HG02885 (cell line): ENCODE results near the gene SELENOT.
A peak's percentile ranks its signal among the peaks of the same experiment; 100 is the strongest.
"Not testable (repeated sequence)": the region's sequence is repeated elsewhere in the genome, so short reads cannot be mapped to it uniquely, and the experiment has no call there.

Experiments used
- ATAC-seq: cut with Tn5 transposase; IDR thresholded peaks from one replicate; pipeline ENCODE4 v1.9.1; 2021; ENCODE audit warnings: mild to moderate bottlenecking; ENCODE audit not compliant: unreplicated experiment, poor library complexity

SELENOT gene

DNA sequence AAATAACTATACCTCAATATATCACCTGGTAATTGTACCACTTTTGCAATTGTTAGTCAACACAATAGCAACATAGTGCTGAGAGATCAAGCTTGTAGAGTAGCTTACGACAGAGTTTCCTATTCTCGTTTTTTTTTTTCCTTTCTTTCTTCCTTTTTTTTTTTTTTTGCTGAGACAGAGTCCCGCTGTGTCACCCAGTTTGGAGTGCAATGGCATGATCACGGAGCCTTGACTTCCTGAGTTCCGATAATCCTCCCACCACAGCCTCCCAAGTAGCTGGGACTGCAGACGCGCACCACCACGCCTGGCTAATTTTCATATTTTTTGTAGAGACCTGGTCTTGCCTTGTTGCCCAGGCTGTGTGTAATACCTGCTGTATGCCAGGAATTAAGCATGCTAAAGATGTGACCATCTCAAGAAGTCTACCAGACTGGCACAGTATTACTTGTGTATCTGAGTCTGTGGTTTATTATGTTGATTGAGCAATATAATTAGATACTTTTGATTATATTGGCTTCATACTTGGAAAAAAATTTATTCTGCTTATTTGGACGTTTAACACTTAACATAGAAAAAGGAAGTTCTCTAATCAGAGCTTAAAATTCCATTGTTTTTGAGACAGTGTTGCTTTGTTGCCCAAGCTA lies 3.0 kb downstream of the SELENOT start:
- ATAC-seq = no peak

DNA sequence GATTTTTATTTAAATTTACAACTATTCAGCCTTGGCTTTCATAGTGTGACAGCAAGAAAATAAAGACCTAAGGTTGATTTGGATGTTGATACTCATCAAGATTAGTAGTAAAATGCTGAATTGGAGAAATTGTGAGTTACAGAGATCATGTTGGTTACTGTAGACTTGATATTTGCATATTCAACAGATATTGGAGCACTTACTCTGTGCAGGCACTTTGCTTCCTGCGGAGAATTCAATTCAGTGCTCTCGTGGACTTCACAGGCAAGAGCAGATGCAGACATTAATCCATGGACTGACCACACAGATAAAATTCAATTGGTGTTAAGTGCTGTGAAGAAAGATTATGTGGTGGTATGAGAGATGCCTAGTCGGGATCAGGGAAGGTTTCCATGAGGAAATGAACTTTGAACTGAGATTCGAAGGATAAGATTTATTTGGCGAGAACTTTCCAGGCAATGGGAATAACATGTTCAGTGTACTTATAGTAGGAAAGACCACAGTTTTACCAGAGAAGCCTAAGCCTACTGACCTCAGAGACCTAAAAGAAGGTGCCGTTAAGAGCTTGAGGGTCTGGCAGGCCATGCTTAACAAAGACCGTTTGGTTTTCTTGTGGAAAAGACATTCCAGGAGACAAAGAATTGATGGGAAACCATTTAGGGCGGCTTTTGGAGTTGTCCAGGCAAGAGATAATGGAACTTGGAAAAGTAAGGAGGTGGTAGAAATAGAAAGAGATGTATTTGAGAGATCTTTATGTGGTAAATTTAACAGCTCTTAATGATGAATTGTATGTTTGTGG lies 4.3 kb downstream of the SELENOT start:
- ATAC-seq = no peak

DNA sequence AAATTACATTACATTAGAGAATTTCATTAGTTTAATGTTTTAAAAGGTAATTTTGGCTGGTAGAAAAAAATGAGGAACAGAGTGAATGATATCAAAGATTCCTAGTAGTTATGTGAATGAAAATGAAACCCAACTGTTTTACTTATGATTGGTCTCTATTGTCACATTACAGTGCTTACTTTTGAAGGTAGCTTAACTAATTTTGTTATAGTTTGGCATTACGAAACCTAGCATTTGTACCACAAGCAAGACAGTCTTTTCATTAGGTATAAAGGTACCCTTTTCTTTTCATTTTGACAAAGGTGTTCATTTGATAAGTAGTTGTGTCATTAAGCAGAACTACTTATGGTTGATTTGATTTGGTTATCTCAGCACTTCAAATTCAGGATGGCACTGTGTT lies 6.9 kb downstream of the SELENOT start:
- ATAC-seq = no peak

DNA sequence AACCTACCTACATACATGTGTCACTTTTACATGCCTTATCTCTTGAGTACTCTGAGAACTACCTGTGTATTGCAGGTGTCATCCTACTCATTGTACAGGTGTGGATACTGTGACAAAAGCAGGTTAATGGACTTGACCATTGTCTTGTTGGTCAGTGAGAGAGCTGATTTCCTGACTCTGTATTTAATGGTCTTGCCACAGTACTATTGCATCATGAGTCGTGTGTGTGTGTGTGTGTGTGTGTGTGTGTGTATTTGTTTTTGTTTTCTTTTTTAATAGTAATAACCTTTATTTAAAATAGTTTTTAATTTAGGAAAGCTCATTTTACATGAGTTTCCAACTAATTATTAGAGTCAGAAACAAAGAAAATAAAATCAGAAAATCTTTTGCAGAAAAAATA lies 7.7 kb downstream of the SELENOT start:
- no peak for ATAC-seq

DNA sequence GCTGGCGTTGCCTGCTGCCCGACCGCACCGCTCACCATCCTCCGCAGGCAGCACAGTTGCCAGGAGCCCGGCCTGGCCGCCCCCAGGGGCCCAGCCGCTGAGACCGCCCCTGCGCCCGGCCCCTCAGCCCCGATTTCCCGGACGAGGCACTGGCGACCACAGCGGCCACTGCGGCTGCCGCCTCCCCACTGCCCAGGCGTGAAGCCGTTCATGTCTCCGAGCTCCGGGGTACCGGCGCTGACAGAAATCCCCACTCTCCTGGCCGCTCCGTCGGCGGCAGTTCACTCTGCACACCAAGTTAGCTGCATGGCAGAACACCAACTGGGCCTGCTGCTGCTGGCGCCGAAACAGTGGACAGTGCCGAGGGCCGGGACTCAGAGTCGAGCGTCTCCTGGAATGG lies 8.5 kb downstream of the SELENOT start:
- no peak for ATAC-seq

DNA sequence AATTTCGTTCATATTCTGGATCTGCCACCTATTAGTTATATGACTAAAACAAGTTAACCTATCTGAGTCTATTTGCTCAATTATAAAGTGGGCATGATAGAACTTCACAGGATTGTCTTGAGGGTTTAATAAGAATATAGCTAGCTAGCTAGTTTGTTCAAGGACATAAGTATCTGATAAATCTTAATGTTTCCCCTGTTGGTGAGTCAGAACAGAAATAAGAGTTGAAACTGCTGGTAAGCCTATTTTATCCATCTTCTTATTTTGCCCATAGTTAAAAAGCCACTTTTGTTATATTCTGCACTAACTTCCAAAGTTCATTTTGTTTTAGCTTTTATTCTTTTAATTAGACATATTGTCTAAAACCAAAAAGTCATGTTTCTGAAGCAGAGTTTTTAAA lies 9.4 kb downstream of the SELENOT start:
- no peak for ATAC-seq

DNA sequence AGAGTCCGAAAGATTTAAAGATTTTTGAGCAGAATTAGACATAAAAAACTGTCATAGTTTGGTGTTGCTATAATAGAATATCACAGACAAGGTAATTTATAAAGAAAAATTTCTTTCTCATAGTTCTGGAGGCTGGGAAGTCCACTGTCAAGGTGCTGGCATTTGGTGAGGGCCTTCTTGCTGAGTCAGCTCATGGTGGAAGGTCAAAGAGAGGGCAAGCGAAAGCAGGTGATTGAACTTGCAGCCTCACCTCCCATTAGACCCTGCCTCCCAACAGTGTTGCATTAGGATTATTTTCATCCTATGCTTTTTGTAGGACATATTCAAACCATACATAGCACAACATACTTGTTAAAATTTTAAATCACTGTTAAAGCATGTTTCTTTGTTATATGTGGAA lies 9.9 kb downstream of the SELENOT start:
- no peak for ATAC-seq

DNA sequence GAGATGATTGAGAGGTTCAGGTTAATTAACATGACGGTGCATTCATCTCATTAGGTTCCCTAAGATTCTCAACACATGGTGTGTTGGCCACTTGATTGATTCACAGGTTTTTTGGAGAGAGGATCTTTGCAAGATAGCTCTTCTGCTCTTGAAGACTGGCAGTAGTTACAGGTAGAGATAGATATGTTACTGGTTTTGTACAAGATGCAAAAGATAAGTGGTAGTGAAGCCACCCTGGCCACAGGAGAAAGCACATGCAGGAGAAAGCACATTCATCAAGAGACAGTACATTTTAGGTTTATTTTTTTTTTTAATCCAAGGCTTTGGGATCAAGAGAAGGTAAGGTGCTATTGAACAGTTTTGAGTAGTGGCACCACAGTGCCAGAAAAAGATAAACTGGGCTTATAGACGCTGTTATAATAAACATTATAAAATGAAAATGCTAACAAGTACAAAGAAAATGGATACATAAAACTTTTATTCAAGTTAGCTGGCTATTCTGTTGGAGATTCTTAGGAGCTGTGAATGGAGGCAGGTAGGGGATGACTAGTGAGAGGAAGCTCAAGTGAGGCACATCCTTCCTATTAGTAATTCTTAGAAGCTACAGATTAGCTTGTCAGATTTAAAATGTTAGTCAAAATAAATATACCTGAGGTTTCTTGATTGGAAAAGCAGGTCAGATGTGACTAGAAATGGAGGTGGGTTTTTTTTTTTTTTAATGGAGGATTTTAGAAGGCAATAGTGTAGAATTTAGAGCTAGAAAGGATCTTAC lies 10.8 kb downstream of the SELENOT start:
- no peak for ATAC-seq

DNA sequence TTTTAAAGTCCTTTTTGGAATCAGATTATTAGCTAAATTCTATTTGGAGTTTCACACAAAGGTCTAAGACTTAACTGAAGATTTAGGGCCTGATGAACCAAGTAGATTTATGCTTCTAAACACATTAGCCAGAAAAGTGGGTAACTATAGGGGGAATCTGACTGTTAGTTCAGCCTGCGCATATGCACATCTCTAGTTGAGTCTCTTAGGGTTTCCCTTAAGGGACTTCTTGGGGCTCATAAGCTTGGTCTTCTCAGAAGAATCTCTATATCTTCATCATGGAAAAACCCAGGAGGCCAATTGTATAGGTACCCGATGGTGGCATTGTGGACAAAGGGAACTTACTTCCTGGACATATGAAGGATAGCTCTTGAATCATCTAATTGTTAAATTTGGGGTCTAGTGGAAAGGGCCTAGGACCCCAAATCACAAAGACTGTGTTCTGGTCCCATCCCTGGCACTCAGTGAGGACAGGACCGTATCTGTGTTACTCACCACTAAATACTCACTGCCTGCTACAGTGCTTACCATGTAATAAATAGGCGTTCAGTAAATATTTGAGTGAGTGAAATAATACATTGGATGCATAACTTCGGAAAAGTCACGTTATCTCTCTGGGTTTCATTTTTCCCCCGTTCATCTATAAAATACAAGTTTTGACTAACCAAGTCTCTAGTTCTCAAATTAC lies 17.0 kb downstream of the SELENOT start:
- no peak for ATAC-seq

DNA sequence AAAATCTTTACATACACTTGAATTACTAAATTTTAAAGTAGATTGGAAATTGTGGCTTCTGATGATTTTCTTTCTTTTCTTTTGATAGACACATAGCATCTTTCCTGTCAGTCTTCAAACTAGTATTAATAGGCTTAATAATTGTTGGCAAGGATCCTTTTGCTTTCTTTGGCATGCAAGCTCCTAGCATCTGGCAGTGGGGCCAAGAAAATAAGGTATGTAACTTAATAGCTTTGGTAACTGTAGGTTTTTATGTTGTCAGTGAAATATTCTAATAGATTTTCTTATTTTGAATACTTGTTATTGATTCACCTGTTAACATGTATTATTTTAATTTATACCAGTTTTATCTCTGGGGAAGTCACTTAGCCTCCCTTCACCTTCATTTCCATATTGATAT lies 19.8 kb downstream of the SELENOT start:
- ATAC-seq = not testable (repeated sequence)

DNA sequence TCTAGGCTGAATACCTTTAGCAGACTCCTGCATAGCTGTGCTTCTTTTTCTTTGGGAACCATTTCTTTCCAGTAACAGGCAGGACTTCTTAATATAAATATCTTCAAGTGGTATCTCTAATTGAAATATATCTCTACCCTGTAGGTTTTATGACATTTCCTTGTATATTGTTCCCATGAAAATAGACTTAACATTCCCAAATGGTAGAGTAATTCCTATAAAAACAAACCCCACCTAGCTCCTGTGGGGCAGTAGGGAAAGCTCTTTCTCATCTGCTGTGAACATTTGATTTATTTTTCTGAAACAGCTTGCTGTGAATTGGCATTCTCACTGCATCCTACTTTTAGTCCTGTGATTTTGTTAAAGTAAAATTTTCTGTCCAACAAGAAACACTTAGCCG lies 20.8 kb downstream of the SELENOT start:
- ATAC-seq = no peak

DNA sequence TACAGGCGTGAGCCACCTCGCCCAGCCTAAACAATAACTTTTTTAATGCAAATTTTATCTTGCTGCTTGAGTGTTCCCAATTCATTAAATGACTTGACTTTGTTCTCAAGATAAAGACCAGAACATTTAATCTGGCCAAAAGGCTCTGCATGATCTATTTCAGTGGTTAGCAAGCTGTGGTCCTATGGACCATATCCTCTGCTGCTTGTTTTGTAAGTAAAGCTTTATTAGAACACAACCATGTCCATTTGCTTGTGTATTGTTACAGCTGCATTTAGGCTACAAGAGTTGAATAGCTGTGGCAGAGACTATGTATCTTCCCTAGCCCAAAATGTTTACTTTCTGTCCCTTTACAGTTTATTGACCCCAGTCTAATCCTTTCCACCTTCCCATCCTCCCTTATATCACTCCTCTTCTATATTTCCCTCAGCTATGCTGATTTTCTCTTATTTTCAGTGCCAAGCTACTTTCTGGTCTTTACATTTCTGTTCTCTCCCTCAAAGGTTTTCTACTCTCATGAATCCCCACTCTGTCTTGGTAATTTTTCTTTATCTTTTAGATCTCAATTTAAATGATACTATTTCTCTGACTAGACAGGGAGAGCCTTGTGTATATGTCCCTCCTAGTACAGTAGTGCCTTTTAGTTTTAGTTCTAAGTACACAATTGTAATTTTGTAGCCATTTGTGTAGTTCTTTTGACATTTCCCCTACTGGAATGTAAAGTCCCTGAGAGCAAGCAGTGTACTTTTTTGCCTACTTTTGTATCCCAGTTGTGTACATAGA lies 23.2 kb downstream of the SELENOT start:
- ATAC-seq = no peak

DNA sequence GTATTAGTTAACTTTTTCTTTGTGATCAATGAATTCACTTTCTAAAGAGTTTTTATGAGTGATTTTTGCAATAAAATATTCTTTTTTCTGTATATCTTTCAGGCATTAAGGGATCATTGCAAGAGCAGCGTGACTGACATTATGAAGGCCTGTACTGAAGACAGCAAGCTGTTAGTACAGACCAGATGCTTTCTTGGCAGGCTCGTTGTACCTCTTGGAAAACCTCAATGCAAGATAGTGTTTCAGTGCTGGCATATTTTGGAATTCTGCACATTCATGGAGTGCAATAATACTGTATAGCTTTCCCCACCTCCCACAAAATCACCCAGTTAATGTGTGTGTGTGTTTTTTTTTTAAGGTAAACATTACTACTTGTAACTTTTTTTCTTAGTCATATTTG lies 24.4 kb downstream of the SELENOT start:
- ATAC-seq = no peak

DNA sequence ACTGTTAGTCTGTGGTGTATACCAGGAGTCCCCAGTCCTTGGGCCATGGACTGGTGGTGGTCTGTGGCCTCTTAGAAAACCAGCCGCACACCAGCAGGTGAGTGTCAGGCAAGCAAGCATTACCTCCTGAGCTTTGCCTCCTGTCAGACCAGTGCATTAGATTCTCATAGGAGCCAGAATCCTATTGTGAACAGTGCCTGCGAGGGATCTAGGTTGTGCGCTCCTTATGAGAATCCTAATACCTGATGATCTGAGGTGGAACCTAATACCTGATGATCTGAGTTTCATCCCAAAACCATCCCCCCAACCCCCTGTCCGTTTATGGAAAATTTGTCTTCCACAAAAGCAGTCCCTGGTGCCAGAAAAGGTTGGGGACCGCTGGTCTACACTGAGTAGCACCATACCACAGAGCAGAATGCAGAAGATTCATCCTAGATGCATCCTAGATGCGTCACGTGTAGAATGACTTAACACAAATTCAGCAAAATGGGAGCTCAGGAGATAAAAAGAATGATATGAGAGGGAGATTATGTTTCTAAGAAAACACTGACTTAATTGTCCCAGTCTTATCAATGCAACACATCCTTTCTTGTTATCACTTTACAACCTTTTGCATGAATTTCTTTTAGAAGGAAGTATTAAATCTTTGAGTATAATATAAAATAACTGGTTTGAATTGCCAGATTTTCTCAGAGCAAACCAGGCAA lies 28.5 kb downstream of the SELENOT start:
- no peak for ATAC-seq

DNA sequence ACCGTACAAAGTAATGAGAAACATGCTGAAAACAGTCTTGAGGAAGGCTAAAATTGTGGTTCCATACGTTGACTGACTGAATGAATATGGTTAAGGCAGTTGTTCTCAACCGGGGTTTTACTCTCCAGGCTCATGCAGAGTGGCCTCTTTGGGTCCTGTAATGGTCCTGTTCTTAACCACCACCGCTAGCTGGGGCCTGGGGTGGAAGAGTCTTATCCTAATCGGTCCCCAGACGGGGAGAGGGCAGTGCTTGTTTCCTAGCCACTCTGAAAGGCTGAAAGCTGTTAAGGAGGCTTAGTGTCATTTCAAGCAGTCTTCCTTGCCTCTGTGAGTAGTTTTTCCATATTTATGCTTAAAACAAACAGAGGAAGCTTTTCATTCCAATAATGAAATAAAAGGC lies 32.0 kb downstream of the SELENOT start:
- no peak for ATAC-seq

DNA sequence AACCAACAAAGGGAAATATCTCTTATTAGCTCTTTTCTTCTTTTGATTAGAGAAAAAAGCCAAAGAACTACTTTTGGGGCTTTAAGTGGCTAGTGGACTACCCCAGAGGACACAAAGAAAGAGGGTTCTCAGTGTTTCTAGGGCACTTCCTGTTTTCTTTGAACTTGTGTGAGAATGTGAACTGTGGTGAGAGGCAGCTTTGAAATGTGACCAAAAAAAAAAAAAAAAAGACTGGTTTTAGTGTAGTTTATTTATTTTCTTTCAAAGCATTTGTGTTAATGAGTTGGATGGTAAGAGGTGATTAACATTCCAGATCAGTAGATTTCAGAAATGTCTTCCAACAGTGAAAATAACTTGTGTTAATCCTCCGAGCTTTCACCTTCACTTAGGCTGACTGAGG lies 32.4 kb downstream of the SELENOT start:
- ATAC-seq = peak; percentile 85

DNA sequence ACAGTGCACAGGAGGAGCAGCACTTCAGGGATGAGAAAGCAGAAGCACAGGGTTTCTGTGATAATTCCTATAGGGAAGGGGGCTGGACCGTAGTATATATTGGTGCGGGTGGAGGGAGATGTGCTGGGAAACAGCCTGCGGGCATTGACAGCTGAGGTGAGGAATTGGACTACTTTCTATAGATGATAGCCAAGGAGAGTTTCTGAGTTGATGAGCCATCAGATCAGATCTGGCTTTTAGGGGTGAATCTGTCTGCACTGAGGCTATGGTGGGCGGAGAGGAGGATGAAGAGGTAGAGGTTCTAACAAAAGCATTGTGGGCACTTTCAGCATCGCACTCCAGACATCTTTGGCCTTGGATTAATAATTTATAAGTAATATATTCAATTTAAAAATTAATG lies 33.1 kb downstream of the SELENOT start:
- ATAC-seq = no peak

DNA sequence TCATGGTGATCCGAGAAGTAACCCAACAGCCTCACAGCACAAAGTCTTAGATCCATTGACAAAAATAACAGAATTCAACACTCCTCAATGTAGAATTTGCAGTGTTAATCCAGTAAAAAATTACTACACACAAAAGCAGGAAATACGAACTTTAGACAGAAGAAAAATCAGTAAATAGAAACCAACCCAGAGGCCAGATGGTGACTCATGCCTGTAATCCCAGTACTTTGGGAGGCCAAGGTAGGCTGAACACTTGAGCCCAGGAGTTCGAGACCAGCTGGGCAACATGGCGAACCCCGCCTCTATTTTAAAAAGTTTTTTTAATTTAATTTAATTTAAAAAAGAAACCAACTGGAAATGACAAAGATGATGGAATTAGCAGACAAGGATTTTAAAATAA lies 36.1 kb downstream of the SELENOT start:
- no peak for ATAC-seq

DNA sequence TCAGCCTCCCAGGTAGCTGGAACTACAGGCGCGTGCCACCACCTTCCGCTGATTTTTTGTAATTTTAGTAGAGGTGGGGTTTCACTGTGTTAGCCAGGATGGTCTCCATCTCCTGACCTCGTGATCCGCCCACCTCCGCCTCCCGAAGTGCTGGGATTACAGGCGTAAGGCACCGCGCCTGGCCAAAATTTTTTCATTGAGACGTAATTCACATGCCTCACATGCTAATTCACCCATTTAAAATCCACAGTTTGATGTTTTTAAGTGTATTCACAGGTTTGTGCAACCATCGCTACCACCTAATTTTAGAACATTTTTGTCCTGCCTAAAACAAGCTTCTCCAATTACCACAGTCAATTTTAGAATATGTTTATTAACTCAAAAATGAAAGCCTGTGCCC lies 37.1 kb downstream of the SELENOT start:
- no peak for ATAC-seq
